Inferior parietal cortex (tissue), 1 donor: Measurements from ENCODE around the gene XNDC1N.
"Not testable (repeated sequence)": the region's sequence is repeated elsewhere in the genome, so short reads cannot be mapped to it uniquely, and the experiment has no call there.

Experiments used
- DNase-seq: peaks from one replicate; pipeline ENCODE4 v3.0.0-alpha.2; 2016; ENCODE audit errors: extremely low spot score

The XNDC1N gene

DNA sequence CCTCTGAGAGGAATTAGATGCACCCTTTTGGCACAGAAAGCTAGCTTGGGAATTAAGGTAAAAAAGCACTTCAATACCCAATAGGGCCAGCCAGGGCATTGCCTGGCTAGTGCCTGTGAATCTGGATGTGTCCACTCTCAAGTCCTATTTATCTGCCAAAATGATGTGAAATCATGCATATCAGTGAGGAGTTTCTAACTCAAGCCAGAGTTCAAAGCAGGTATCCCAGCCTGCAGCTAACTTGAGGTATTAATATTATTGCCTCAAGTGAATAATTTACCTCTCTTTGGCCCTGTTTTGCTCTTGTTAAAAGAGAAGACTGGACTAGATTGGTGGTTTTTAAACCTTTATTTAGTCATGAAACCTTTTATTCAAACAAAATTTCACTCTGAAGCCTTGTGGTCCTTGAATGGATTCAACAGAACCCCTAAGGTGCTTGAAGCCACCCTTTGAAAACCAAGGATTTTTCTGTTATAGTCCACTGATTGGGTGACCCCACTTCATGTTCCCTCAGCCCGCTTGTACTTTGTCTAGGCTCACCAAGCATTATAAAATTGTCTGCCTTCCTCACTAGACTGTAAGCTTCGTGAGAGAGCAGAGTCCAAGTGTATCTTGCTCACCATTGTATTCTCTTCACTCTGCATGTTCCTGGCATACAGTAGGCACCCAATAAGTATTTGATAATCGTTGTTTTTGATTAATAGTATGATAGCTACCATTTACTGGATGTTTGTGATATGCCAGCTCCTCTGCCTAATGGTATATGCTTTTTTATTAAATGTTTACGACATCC, 4.9 kb upstream of the XNDC1N start:
- DNase-seq = no peak

- DNase-seq = no peak
Measured at GRCh38 chr11:71931245-71931602, 2.8 kb upstream of the XNDC1N start.

DNA sequence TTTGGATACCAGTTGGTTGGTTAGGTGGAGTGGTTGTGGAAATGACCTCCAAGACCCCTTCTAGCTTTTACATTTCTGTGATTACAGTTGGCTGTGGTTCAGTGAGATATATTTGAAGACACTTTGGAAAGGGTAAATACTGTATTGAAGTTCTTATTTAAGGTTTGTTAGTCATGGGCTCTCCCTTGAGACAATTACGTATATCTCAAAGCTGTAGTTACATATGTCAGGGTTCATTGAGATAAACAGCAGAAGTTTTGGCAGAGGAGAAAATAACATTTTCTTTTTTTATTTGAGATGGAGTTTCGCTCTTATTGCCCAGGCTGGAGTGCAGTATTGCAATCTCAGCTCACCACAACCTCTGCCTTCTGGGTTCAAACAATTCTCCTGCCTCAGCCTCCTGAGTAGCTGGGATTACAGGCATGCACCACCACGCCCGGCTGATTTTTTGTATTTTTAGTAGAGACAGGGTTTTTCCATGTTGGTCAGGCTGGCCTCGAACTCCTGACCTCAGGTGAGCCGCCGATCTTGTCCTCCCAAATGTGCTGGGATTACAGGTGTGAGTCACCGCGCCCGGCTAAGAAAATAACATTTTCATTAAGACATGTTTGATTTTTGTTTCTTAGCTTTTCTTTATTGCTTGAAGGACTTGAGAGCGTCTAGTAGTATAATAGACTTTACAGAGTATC, 2.3 kb upstream of the XNDC1N start:
- no peak for DNase-seq

- no peak for DNase-seq
Measured at GRCh38 chr11:71929491-71929890, 1.1 kb upstream of the XNDC1N start.

DNA sequence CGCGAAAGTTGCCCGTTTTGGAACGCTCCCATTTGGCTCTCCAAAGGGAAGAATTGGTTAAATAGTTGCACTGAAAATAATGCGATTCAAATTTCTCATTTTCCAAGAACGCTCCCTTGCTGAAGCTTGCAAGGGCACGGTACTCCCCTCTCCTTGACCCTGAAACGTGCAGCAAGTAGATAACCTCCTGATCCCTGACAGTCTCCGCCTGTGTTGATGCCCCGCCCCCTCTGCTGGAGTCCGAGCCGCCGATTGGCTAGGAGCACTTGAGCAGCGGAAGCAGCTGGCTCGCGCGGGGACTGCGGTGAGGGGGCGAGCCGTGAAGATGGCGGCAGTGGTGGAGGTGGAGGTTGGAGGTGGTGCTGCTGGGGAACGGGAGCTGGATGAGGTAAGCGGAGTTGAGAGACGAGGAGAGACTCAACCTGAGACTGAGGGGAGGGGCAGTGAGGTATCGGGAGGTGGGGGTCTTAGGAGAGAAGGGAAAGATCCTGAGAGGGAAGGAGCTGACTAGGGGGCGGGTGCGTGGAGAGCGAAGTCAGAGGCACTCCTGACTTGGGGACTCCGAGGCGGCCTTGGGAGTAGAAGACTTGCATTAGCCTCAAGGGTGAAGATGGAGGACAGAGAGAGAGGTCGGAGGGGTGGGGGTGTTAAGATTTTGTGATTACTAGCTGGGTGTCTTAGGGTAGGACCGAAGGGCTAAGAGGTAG, 496 bp upstream of the XNDC1N start, which contains the start of gene RNF121:
Gene RNF121 (plus strand): TSS at position 310 of the 707 bp plus-strand sequence. CDS start 16 bp downstream, at position 326.
- peak; percentile 96 for DNase-seq

GRCh38 chr11:71917646-71918140, 10.7 kb downstream of the XNDC1N start:
- no peak for DNase-seq

DNA sequence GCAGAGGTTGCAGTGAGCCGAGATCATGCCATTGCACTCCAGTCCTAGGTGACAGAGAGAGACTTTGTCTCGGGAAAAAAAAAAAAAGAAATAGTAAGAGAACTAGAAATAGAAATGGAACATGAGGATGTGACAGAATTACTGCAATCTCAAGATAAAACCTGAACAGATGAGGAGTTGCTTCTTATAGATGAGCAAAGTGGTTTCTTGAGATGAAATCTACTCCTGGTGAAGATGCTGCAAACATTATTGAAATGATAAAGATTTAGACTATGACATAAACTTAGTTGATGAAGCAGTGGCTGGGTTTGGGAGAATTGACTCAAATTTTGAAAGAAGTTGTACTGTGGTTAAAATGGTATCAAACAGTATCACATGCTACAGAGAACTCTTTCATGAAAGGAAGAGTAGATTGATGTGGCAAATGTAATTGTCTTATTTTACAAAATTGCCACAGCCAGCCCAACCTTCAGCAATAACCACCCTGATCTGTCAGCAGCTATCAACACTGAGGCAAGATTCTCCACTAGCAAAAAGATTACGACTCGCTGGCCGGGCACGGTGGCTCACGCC, 13.7 kb downstream of the XNDC1N start:
- no peak for DNase-seq

DNA sequence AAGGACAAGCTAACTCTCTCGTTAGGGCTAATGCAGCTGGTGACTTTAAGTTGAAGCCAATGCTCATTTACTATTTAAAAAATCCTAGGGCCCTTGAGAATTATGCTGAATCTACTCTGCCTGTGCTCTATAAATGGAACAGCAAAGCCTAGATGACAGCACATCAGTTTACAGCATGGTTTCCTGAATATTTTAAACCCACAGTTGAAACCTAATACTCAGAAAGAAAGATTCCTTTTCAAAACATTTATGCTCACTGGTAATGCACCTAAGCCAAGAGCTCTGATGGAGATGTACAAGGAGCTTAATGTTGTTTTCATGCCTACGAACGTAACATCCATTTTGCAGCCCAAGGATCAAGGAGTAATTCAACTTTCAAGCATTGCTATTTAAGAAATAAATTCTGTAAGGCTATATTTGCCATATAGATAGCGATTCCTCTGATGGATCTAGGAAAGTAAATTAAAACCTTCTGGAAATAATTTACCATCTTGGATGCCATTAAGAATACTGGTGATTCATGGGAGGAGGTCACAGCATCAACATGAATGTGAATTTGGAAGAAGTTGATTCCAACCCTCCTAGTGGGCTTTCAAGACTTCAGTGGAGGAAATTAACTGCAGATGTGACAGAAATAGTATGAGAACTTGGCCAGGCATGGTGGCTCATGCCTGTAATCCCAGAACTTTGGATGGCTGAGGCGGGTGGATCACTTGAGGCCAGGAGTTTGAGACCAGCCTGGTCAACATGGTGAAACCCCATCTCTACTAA, 14.5 kb downstream of the XNDC1N start:
- no peak for DNase-seq

GRCh38 chr11:71911986-71912340, 16.4 kb downstream of the XNDC1N start:
- DNase-seq = not testable (repeated sequence)

DNA sequence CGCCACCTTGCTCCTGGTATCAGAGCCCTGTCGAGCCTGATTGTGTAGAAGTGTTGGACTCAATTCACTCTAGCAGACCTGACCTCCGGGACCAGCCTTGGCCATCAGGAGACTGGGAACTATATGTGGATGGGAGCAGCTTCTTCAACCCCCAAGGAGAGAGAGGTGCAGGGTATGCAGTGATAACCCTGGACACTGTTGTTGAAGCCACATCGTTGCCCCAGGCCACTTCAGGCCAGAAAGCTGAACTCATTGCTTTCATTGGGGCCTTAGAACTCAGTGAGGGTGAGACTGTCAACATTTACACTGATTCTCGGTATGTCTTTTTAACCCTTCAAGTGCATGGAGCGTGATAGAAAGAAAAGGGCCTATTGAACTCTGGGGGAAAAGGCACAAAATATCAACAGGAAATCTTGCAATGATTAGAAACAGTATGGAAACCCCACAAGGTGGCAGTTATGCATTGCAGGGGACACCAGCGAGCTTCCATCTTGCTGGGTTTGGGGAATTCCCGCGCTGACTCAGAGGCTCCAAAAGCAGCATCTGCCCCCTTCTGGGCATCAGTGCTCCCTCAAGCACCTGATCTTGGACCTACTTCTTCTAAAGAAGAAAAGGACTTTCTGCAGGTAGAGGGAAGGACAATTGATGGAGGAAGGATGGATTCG, 16.9 kb downstream of the XNDC1N start:
- DNase-seq = not testable (repeated sequence)

DNA sequence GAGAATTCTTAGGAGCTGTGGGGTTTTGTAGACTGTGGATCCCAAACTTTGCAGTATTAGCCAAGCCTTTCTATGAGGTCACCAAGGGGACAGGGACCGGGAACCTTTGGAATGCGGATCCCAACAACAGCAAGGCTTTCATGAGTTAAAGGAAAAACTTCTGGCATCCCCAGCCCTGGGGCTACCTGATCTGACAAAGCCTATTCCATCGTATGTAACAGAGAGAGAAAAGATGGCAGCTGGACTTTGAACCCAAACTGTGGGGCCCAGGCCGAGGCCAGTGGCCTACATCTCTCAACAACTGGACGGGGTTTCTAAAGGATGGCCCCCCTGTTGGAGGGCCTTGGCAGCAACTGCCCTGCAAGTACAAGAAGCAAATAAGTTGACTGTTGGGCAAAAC, 17.6 kb downstream of the XNDC1N start:
- not testable (repeated sequence) for DNase-seq

DNA sequence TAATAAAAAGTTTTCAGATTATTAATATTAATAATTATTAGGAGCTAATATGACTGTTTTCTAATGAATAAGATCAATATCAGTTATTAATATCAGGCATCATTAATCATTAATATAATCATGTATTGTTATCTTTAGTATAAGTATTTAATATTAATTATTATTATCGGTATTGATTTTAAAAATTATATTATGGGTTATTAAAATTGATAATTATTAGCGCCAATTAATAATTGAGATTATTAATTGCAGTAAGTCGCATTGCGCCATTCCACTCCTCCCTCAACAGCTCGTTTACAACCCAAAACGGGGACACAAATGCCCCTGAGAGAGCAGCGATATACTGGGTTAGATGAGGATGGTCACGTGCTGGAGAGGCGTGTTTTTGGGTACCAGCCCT, 20.2 kb downstream of the XNDC1N start:
- no peak for DNase-seq

DNA sequence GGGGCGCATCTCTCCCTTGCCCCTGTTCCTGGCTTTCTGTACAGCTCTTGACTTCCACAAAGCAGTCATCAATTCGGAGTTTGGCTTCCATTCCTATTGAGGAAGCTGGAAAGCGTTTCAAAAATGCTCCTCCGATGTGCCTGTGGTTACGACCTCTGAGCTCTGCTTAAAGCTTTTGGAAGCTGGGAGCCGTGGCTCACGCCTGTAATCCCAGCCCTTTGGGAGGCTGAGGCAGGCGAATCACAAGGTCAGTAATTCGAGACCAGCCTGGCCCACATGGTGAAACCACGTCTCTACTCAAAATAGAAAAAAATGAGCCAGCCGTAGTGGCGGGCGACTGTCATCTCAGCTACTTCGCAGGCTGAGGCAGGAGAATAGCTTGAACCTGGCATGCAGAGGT, 27.3 kb downstream of the XNDC1N start:
- not testable (repeated sequence) for DNase-seq

- no peak for DNase-seq
Measured at GRCh38 chr11:71895961-71896360, 32.4 kb downstream of the XNDC1N start.

DNA sequence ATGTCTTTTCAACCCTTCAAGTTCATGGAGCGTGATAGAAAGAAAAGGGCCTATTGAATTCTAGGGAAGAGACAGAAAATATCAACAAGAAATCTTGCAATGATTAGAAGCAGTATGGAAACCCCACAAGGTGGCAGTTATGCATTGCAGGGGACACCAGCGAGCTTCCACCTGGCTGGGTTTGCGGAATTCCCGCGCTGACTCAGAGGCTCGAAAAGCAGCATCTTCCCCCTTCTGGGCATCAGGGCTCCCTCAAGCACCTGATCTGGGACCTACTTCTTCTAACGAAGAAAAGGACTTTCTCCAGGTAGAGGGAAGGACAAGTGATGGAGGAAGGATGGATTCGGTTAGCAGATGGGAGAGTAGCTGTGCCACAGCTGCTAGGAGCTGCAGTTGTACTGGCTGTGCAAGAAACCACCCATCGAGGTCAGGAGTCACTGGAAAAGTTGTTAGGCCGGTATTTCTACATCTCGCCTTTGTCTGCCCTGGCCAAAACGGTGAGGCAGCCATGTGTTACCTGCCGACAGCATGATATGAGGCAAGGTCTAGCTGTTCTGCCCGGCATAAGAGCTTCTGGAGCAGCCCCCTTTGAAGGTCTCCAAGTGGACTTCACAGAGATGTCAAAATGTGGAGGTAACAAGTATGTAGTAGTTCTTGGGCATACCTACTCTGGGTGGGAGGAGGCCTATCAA, 39.1 kb downstream of the XNDC1N start:
- DNase-seq = not testable (repeated sequence)

GRCh38 chr11:71888335-71889010, 39.9 kb downstream of the XNDC1N start:
- DNase-seq = not testable (repeated sequence)

DNA sequence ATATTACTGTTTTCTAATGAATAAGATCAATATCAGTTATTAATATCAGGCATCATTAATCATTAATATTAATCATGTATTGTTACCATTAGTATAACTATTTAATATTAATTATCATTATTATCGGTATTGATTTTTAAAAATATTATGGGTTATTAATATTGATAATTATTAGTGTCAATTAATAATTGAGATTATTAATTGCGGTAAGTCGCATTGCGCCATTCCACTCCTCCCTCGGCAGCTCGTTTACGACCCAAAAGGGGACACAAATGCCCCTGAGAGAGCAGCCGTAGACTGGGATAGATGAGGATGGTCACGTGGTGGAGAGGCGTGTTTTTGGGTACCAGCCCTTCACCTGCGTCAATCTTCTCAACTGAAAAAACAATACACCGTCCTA, 42.6 kb downstream of the XNDC1N start:
- not testable (repeated sequence) for DNase-seq
